ENCODE measurements around the gene OR6V1.

GRCh38 chr7:143016996-143017395 is 35.1 kb upstream of the OR6V1 start:
- TF ChIP-seq REST (IDR thresholded peaks at IDR 0.05): no peak
- TF ChIP-seq CTCF (IDR thresholded peaks at IDR 0.05): no peak
- no peak for TF ChIP-seq KDM5A (IDR thresholded peaks at IDR 0.05)
- no peak for TF ChIP-seq FOSL2 (IDR thresholded peaks at IDR 0.05)
- no peak for TF ChIP-seq FOSL2 (CRISPR knock-in tag; IDR thresholded peaks at IDR 0.05)
- TF ChIP-seq BHLHE40 (IDR thresholded peaks at IDR 0.05; ENCODE audit: low read depth, low read length): no peak
- no peak for TF ChIP-seq CHD4 (IDR thresholded peaks at IDR 0.05; ENCODE audit: borderline replicate concordance)
- no peak for TF ChIP-seq RCOR1 (IDR thresholded peaks at IDR 0.05; ENCODE audit: low read depth, low read length)
- no peak for TF ChIP-seq PBX3 (IDR thresholded peaks at IDR 0.05)
- no peak for TF ChIP-seq USF2 (IDR thresholded peaks at IDR 0.05)
- TF ChIP-seq HDAC2 (IDR thresholded peaks at IDR 0.05): no peak
- no peak for TF ChIP-seq EP300 (IDR thresholded peaks at IDR 0.05)
- no peak for TF ChIP-seq ZFP36 (IDR thresholded peaks at IDR 0.05; ENCODE audit: borderline replicate concordance, partially characterized antibody)
- TF ChIP-seq RFX5 (IDR thresholded peaks at IDR 0.05): no peak

All from A549 (cell line).